ENCODE results near the gene RS1.

RS1 gene

GRCh38 chrX:18649498-18649951 is 22.4 kb downstream of the RS1 start:
- H3K4me3 Mint-ChIP-seq: no peak overlapping the region
- H3K27me3 Mint-ChIP-seq: no peaks in the 10 kb centered on the region
- H3K27ac Mint-ChIP-seq: no peak overlapping the region
- no peaks in the 10 kb centered on the region for H3K9me3 Mint-ChIP-seq
- H3K4me1 Mint-ChIP-seq (ENCODE audit: low read depth): no peaks in the 10 kb centered on the region
- no peak for DNase-seq
- H3K36me3 Mint-ChIP-seq (ENCODE audit: low read depth): no peaks in the 10 kb centered on the region

GRCh38 chrX:18647621-18648020 is 24.3 kb downstream of the RS1 start:
- Mint-ChIP-seq H3K36me3 (ENCODE audit: low read depth) (no peaks in the 10 kb centered on the region), H3K27me3 (no peaks in the 10 kb centered on the region), H3K27ac (no peak overlapping the region), H3K9me3 (no peaks in the 10 kb centered on the region), H3K4me3 (no peak overlapping the region), H3K4me1 (ENCODE audit: low read depth) (no peaks in the 10 kb centered on the region)
- DNase-seq: no peak

GRCh38 chrX:18643853-18644252 is 28.1 kb downstream of the RS1 start:
- H3K9me3 Mint-ChIP-seq: no peaks in the 10 kb centered on the region
- H3K27me3 Mint-ChIP-seq: peaks cover 9% of the 10 kb centered on the region
- no peaks in the 10 kb centered on the region for H3K36me3 Mint-ChIP-seq (ENCODE audit: low read depth)
- H3K4me1 Mint-ChIP-seq (ENCODE audit: low read depth): no peaks in the 10 kb centered on the region
- no peak overlapping the region for H3K4me3 Mint-ChIP-seq
- H3K27ac Mint-ChIP-seq: no peak overlapping the region
- DNase-seq: no peak

GRCh38 chrX:18643243-18643642 is 28.7 kb downstream of the RS1 start:
- Mint-ChIP-seq H3K27ac (no peak overlapping the region), H3K36me3 (ENCODE audit: low read depth) (no peaks in the 10 kb centered on the region), H3K9me3 (no peaks in the 10 kb centered on the region), H3K4me1 (ENCODE audit: low read depth) (no peaks in the 10 kb centered on the region), H3K4me3 (no peak overlapping the region), H3K27me3 (peaks cover 9% of the 10 kb centered on the region)
- no peak for DNase-seq

- DNase-seq: no peak
- Mint-ChIP-seq H3K4me3 (no peak overlapping the region), H3K4me1 (ENCODE audit: low read depth) (no peaks in the 10 kb centered on the region), H3K36me3 (ENCODE audit: low read depth) (no peaks in the 10 kb centered on the region), H3K9me3 (no peaks in the 10 kb centered on the region), H3K27ac (no peak overlapping the region), H3K27me3 (peaks cover 18% of the 10 kb centered on the region)
These were observed 31.2 kb downstream of the RS1 start for GRCh38 chrX:18640686-18641085.

GRCh38 chrX:18639280-18639679 is 32.6 kb downstream of the RS1 start:
- peaks cover 18% of the 10 kb centered on the region for H3K27me3 Mint-ChIP-seq
- no peaks in the 10 kb centered on the region for H3K4me1 Mint-ChIP-seq (ENCODE audit: low read depth)
- DNase-seq: no peak
- no peaks in the 10 kb centered on the region for H3K9me3 Mint-ChIP-seq
- H3K4me3 Mint-ChIP-seq: no peak overlapping the region
- no peaks in the 10 kb centered on the region for H3K36me3 Mint-ChIP-seq (ENCODE audit: low read depth)
- no peak overlapping the region for H3K27ac Mint-ChIP-seq

- H3K27ac Mint-ChIP-seq: no peak overlapping the region
- no peaks in the 10 kb centered on the region for H3K36me3 Mint-ChIP-seq (ENCODE audit: low read depth)
- no peak overlapping the region for H3K4me3 Mint-ChIP-seq
- peaks cover 18% of the 10 kb centered on the region for H3K27me3 Mint-ChIP-seq
- no peak for DNase-seq
- no peaks in the 10 kb centered on the region for H3K4me1 Mint-ChIP-seq (ENCODE audit: low read depth)
- no peaks in the 10 kb centered on the region for H3K9me3 Mint-ChIP-seq
These were observed 33.5 kb downstream of the RS1 start for GRCh38 chrX:18638398-18638797.

- Mint-ChIP-seq H3K27me3 (peaks cover 8% of the 10 kb centered on the region), H3K36me3 (ENCODE audit: low read depth) (peaks cover 10% of the 10 kb centered on the region), H3K27ac (no peak overlapping the region), H3K4me3 (no peak overlapping the region), H3K4me1 (ENCODE audit: low read depth) (no peaks in the 10 kb centered on the region), H3K9me3 (no peaks in the 10 kb centered on the region)
- no peak for DNase-seq
These were observed 41.0 kb downstream of the RS1 start for GRCh38 chrX:18630934-18631333.

GRCh38 chrX:18624599-18624998 is 47.3 kb downstream of the RS1 start:
- no peaks in the 10 kb centered on the region for H3K9me3 Mint-ChIP-seq
- no peaks in the 10 kb centered on the region for H3K4me1 Mint-ChIP-seq (ENCODE audit: low read depth)
- H3K36me3 Mint-ChIP-seq (ENCODE audit: low read depth): peaks cover 11% of the 10 kb centered on the region
- H3K4me3 Mint-ChIP-seq: no peak overlapping the region
- H3K27ac Mint-ChIP-seq: no peak overlapping the region
- no peak for DNase-seq
- H3K27me3 Mint-ChIP-seq: peaks cover 12% of the 10 kb centered on the region

- Mint-ChIP-seq H3K36me3 (ENCODE audit: low read depth) (peaks cover under 1% of the 10 kb centered on the region), H3K4me3 (no peak overlapping the region), H3K27me3 (peaks cover 3% of the 10 kb centered on the region), H3K4me1 (ENCODE audit: low read depth) (no peaks in the 10 kb centered on the region), H3K27ac (no peak overlapping the region), H3K9me3 (no peaks in the 10 kb centered on the region)
- DNase-seq: no peak
These were observed 51.6 kb downstream of the RS1 start for GRCh38 chrX:18620349-18620748.

GRCh38 chrX:18619288-18619687 is 52.6 kb downstream of the RS1 start:
- Mint-ChIP-seq H3K9me3 (no peaks in the 10 kb centered on the region), H3K4me3 (no peak overlapping the region), H3K27ac (no peak overlapping the region), H3K36me3 (ENCODE audit: low read depth) (no peaks in the 10 kb centered on the region), H3K4me1 (ENCODE audit: low read depth) (no peaks in the 10 kb centered on the region), H3K27me3 (peaks cover 3% of the 10 kb centered on the region)
- DNase-seq: no peak

GRCh38 chrX:18617407-18617750 is 54.5 kb downstream of the RS1 start:
- Mint-ChIP-seq H3K4me1 (ENCODE audit: low read depth) (no peaks in the 10 kb centered on the region), H3K27me3 (peaks cover 3% of the 10 kb centered on the region), H3K9me3 (no peaks in the 10 kb centered on the region), H3K36me3 (ENCODE audit: low read depth) (no peaks in the 10 kb centered on the region), H3K4me3 (no peak overlapping the region), H3K27ac (no peak overlapping the region)
- DNase-seq: no peak

GRCh38 chrX:18616688-18617406 is 55.1 kb downstream of the RS1 start:
- Mint-ChIP-seq H3K27ac (no peak overlapping the region), H3K4me1 (ENCODE audit: low read depth) (no peaks in the 10 kb centered on the region), H3K9me3 (no peaks in the 10 kb centered on the region), H3K4me3 (no peak overlapping the region), H3K36me3 (ENCODE audit: low read depth) (no peaks in the 10 kb centered on the region), H3K27me3 (peaks cover 3% of the 10 kb centered on the region)
- no peak for DNase-seq

GRCh38 chrX:18613930-18614639 is 57.8 kb downstream of the RS1 start:
- H3K4me3 Mint-ChIP-seq: no peak overlapping the region
- no peak overlapping the region for H3K27ac Mint-ChIP-seq
- peaks cover 6% of the 10 kb centered on the region for H3K36me3 Mint-ChIP-seq (ENCODE audit: low read depth)
- no peaks in the 10 kb centered on the region for H3K9me3 Mint-ChIP-seq
- no peaks in the 10 kb centered on the region for H3K4me1 Mint-ChIP-seq (ENCODE audit: low read depth)
- H3K27me3 Mint-ChIP-seq: no peaks in the 10 kb centered on the region
- no peak for DNase-seq

- Mint-ChIP-seq H3K27me3 (peaks cover 8% of the 10 kb centered on the region), H3K4me1 (ENCODE audit: low read depth) (no peaks in the 10 kb centered on the region), H3K27ac (no peak overlapping the region), H3K4me3 (no peak overlapping the region), H3K36me3 (ENCODE audit: low read depth) (peaks cover 12% of the 10 kb centered on the region), H3K9me3 (no peaks in the 10 kb centered on the region)
- no peak for DNase-seq
These were observed 63.9 kb downstream of the RS1 start for GRCh38 chrX:18607966-18608365.

Data from activated T-cell treated with anti-CD3 and anti-CD28 coated beads, Interleukin-2, amount 50 U/mL, for 24 hours (primary cell).